NCI-H2171 treated with DMSO at 0.1 percent for 48 hours (cell line): ENCODE data around the gene COL5A1.
"Not testable (repeated sequence)": the region's sequence is repeated elsewhere in the genome, so short reads cannot be mapped to it uniquely, and the experiment has no call there.

Experiments
- DNase-seq: peaks from one replicate; lab custom pipeline; 2025; lab: John Stamatoyannopoulos, UW

Gene COL5A1

DNA sequence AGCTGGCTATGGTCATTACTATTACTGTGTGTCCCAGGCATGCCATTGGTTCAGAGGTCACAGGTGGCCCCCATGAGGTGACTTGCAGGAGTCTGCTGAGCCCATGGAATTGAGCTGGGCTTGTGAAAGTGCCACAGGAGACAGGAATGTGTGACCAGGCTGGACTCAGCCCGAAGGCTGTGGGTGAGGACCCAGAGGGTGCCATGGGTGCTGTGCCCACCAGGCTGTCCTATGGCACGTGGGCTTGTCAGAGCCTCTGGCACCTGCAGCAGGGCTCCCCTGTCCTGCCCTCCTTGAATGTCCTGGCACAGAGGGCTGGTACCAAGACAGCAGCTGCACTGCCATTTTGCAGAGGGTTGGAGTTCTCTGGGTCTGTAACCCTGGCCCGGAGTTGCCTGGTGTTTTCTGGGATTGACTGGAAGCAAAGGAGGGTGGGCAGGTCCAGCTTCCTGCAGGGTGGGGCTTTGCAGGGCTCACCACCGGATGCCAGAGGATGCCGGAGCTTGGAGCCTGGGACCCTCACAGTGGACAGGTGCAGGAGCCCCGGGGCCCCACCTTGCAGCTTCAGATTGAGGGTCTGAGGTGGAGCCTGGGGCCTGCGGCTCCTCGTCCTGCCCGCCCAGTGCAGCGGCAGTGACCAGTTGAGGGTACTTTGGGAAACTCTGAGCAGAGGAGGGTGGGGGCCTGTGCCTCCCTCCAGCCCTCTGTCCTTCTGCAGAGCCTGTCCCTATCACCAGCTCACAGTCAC, 14.2 kb downstream of the COL5A1 start:
- DNase-seq: no peak

DNA sequence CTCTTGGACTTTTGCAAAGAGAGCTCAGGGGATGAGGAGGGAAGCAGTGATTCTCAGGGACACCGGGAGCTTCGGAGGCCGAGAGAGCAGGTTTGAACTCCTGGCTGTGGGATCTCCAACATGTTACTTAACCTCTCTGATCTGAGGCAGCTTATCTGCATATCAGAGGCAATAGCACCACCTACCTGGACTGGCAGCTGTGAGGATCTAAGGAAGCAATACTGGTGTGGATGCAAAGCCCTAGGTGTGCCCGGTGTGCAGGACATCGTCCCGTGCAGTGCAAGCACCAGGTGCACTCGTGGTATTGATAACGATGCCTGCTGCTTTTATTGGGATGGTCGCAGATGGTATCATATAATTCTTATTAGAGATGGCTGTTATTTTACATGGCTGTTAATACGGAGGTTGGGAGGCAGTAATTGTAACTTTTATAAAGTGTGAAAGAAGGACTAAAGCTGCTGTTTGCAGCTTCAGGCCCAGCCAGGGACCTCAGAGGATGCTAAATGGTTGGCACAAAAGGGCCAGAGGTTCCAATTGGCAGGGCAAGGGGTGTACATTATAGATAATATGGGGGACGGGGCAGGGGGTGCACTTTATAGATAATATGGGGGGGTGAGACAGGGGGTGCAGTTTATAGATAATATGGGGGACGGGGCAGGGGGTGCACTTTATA, 14.9 kb downstream of the COL5A1 start:
- peak; percentile 72 for DNase-seq

DNA sequence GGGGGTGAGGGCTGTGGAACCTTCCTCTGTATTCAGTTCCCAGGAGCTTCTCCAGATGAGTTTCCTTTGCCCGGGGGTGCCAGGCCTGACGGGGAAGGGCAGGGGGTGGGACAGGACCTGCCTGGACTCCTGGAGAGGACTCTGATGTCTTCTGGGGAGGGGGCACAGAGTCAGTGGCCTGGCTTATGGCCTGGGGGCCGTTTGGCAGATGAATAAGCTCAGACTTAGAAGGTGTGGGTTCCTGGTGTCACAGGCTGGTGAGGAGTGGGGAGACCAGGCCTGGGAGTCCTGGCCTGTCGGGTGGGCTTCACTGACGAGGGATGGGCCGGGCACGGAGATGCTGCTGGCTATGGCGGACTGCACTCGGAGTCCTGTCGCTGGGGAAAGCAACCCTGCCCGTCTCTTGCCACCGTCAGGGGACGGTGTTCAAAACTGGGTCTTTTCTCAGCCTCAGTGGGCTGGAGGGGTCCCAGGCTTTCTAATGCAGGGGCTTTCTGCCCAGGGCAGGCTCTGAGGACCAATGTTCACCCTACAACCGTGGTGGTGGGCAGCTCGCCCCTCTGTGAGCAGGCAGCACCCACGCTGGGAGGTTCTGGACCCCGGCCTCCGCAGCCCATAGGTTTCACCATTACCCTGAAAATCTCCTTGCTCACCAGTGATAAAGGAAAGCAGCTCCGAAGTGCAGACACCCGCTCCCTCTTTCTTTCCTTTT, 16.2 kb downstream of the COL5A1 start:
- DNase-seq: no peak

GRCh38 chr9:134658378-134658955, 16.9 kb downstream of the COL5A1 start:
- peak; percentile 69 for DNase-seq

DNA sequence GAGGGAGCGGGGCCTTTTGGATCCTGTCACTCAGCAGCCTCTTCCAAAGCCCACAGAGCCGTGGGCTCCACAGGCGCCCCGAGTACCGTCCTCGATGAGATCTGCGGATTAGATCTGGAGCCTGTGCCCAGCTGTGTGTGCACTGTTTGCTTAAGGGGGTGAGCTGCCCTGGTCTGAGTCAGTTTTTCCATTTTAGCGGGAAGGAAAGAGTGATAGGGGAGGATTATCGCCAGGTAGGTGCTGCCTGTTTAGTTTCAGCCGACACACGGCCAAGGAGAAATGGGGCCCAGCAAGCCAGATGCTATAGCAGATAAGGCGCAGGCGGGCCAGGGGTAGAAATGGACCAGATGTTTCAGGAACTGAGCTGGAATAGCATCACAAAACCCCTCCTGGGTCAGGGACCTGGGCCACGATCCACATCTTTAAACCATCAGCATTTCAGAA, 18.1 kb downstream of the COL5A1 start:
- no peak for DNase-seq

- no peak for DNase-seq
Measured at GRCh38 chr9:134660407-134660806, 18.8 kb downstream of the COL5A1 start.

- DNase-seq: no peak
Measured at GRCh38 chr9:134661299-134661698, 19.7 kb downstream of the COL5A1 start.

- no peak for DNase-seq
Measured at GRCh38 chr9:134661791-134662142, 20.2 kb downstream of the COL5A1 start.

DNA sequence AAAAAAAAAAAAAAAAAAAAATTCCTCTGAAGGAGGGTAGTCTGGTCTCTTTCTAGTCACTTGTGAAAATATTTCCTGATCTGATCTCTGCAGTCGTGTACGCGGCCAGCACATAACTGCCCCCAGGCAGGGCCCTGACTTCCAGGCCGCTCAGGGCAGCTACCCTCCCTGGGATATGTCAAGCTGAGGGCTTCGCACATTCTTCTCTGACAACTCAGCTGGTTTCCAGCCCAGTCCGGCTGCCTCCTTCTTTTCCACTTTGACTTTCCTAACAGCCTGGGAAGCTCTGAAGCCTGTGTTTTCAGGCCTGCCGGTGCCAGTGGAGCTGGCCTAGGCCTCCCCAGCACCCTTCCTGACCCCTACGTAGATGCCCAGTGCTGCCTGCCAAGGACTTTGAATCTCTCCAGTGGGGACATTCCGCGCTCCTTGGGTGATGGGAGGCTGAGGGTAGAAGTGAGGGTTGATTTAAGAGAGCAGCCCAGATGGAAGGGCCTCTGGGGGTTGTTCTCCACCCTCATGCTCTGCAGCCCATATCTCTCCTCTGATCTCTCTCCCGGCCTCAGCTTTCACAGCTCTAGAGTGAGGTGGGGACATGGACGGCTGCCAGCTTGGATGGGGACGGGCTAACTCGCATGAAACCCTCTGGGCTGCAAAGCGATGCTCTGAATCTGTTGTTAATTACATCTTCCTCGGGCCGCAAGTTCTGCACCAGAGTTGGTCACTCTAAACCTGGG, 20.7 kb downstream of the COL5A1 start:
- DNase-seq: peak; percentile 81

GRCh38 chr9:134663084-134663483, 21.5 kb downstream of the COL5A1 start:
- DNase-seq: no peak

GRCh38 chr9:134663753-134664415, 22.3 kb downstream of the COL5A1 start:
- DNase-seq: no peak

DNA sequence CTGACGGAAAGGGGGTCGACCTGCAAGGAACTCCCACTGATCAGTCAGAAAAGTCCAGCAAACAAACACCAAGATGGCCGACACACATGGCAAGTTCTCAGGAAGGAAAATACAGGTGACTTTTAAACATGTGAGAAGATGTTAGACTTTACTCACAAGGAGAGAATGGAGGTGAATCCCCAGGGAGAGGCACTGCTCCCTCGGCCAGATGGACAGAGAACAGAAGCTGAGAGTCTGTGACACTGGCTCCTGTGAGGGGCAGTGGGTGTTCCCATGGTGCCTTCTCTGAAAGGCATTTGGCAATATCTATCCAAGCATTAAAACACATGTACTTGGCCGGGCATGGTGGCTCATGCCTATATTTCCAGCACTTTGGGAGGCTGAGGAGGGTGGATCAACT, 22.8 kb downstream of the COL5A1 start:
- no peak for DNase-seq

DNA sequence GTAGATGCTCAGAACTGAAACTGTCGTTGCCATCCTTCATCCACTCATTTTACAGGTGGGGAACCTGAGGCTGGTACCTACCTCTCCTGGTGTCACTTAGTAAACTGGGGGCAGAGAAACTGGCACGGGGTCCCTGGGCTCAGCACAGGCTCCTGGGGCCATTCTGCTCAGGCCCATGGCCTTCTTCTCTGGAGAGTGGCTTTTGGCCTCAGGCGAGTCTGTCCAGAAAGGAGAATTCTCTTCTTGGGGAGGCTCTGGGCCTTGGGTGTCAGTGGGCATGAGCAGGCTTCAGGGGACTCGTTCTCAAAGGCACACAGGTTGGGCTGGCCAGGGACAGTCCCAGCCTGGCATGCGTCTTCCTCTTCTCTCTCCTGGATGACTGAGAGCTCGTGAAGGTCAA, 24.6 kb downstream of the COL5A1 start:
- no peak for DNase-seq

DNA sequence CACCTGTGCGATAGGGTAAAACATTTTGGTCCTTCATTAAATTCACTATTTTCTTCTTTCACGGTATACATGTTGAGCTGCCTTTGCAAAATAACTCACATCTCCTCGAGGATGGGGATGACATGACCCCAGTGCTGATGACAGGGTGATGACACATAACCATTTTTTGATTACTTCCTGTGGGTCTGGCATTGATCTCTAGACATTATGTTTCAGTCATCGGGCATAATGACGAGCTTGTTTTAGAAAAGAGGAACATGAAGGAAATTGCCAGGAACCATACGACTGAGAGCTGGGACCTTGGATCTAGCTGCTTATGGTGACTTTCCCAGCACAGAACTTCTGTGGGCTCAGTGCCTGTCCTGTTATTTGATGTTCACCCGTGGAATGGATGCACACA, 25.2 kb downstream of the COL5A1 start:
- no peak for DNase-seq

DNA sequence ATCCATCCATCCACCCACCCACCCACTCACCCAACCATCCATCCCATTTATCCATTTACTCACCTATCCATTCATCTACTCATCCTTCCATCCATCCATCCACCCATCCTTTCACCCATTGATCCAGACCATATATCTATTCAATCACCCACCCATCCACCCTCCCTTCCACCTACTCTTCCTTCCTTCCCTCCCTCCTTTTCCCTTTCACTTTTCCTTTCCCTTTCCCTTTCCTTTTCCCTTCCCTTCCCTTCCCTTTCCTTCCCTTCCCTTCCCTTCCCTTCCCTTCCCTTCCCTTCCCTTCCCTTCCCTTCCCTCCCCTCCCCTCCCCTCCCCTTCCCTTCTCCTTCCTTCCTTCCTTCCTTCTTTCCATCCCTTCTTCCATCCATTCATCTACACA, 27.4 kb downstream of the COL5A1 start:
- DNase-seq: not testable (repeated sequence)

GRCh38 chr9:134669399-134669955, 27.9 kb downstream of the COL5A1 start:
- no peak for DNase-seq

GRCh38 chr9:134670042-134670525, 28.5 kb downstream of the COL5A1 start:
- DNase-seq: no peak

DNA sequence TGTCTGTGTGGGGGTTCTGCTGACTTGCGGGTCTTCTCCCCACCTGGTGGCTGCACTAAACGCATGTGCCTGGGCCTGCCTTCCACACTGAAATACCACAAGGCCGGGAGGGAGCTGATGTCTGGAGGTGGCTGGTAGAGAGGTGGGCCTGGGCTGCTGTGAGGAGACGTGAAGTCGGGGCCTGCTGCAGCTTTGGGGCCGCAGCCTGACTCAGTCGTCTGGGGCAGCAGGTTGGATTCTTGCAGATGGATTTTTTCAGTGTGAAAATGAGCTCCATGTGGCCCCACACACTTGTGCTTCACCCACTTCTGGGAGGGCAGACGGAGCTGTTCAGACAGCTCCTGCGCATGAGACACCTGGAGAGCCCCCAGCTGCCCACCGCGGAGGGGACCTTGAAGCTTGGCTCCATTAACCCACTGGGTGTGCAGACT, 29.3 kb downstream of the COL5A1 start:
- DNase-seq: no peak

- DNase-seq: no peak
Measured at GRCh38 chr9:134671341-134672113, 29.9 kb downstream of the COL5A1 start.

DNA sequence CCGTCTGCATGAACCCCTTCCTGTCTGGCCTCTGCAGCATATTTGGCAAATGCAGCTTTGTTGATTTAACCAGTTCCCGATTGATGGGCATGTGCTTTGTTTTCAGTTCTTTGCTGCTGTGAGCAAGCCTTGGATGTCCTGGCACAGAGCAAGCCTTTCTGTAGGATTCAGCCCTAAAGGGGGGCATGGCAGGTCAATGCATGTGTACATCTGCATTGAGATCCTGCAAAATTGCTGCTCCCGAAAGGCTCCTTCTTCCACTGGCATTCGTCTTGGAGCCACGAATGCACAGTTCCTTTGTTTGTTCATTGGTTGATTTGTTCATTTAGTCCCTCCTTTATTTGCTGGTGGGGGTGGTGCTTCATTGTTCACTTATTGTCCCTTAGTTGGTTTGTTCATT, 34.8 kb downstream of the COL5A1 start:
- no peak for DNase-seq
